ENCODE data around the gene INPP5A. TPM values are rescaled to one million over a fixed set of nuclear protein-coding genes. Genes with fewer than 3 reads are reported as not detected.

The INPP5A gene
- total and polyA plus RNA-seq, 10 of the 15 experiments (the other 5 are each of a cell fraction or from before 2014, with no cell fraction given): 0.52 to 15.0 (median 6.3) TPM

DNA sequence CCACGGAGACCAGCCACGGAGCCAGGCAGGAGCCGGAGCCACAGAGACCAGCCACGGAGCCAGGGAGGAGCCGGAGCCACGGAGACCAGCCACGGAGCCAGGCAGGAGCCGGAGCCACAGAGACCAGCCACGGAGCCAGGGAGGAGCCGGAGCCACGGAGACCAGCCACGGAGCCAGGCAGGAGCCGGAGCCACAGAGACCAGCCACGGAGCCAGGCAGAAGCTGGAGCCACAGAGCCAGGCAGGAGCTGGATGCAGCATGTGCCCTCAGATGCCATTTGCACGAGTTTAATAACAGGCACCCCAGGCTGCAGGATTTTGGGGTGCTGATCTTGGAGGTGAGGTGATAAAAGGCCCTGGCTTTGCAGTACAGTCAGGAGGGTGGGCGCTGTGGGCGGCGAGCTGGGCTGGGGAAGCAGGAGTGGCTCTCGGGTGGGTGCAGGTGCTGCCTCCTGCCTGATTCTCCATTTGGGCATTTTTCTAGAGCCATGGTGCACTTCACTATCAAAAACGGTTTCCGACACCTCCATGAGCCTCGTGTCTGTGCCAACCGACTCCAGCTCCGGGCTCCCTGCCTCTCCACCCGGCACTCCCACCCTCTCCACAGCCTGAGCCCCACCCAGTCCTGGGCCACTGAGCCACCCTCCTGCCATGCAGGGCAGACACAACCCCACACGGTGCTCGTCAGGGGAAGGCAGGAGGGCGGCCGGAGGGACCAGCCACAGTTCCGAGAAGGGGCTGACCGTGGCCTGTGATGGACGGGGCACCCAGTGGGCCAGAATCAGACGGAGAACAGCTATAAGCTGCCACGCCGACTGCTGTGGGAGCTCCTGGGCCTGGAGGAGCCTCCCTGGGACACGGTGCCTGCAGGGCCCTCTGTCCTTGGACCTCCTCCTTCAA is 289.2 kb downstream of the INPP5A start:
- Histone ChIP-seq H3K4me3 (no peak overlapping the region), H3K27ac (ENCODE audit: control insufficient read depth, insufficient read depth) (no peak overlapping the region), H3K27me3 (replicated peaks in 1 of 2; ENCODE audit: control insufficient read depth in 2 of 2, insufficient read depth in 2 of 2, low read length in 1 of 2) (no peaks in the 10 kb centered on the region), H4K20me1 (ENCODE audit: control insufficient read depth, insufficient read depth) (no peaks in the 10 kb centered on the region), H3K9ac (ENCODE audit: control insufficient read depth, insufficient read depth, low read length) (no peak overlapping the region), H3K9me3 (replicated peaks; ENCODE audit: control insufficient read depth, insufficient read depth, low read length) (peaks cover 4% of the 10 kb centered on the region; the same call in 2 of the 3 replicates), H3K4me1 (ENCODE audit: control insufficient read depth, insufficient read depth, low read length) (no peaks in the 10 kb centered on the region), H3K4me2 (ENCODE audit: control insufficient read depth, insufficient read depth) (no peak overlapping the region), H2AFZ (ENCODE audit: control insufficient read depth, low read depth, low read length) (no peak overlapping the region), H3K79me2 (ENCODE audit: control insufficient read depth, insufficient read depth, low read length) (no peaks in the 10 kb centered on the region), H3K36me3 (ENCODE audit: control insufficient read depth in 2 of 2, insufficient read depth in 2 of 2, low read length in 1 of 2) (no peaks in the 10 kb centered on the region; a peak in 1 of 4 replicates)
- in situ Hi-C loops (cut with MboI): no loop called here
- ChIA-PET CTCF (no interaction called here), POLR2A (no interaction called here), RAD21 (ENCODE audit: unreplicated experiment) (no interaction called here), SMC1A (ENCODE audit: uncharacterized antibody, unreplicated experiment) (no interaction called here)
- ATAC-seq: no peak
- DNase-seq (ENCODE audit: low read depth, low spot score): no peak
- no peak for FAIRE-seq
- no TSS peak for BruUV-seq (replicated peaks)
- WGBS (ENCODE audit: insufficient coverage, insufficient replicate concordance, low lambda C conversion rate, missing lambda C conversion rate): 64% methylated on average over 30 of the region's 36 CpGs
- intact Hi-C loops (cut with micrococcal nuclease; ENCODE audit: unreplicated experiment): no loop called here
- no peak for TF ChIP-seq HDAC6 (IDR thresholded peaks at IDR 0.05; ENCODE audit: unreplicated experiment)
- TF ChIP-seq, protein P1, sequence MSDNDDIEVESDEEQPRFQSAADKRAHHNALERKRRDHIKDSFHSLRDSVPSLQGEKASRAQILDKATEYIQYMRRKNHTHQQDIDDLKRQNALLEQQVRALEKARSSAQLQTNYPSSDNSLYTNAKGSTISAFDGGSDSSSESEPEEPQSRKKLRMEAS (IDR thresholded peaks at IDR 0.05; ENCODE audit: low read depth, low read length): no peak
- TF ChIP-seq, protein P2, sequence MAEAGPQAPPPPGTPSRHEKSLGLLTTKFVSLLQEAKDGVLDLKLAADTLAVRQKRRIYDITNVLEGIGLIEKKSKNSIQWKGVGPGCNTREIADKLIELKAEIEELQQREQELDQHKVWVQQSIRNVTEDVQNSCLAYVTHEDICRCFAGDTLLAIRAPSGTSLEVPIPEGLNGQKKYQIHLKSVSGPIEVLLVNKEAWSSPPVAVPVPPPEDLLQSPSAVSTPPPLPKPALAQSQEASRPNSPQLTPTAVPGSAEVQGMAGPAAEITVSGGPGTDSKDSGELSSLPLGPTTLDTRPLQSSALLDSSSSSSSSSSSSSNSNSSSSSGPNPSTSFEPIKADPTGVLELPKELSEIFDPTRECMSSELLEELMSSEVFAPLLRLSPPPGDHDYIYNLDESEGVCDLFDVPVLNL (IDR thresholded peaks at IDR 0.05; ENCODE audit: low read depth, low read length): no peak
- TF ChIP-seq, protein P3, sequence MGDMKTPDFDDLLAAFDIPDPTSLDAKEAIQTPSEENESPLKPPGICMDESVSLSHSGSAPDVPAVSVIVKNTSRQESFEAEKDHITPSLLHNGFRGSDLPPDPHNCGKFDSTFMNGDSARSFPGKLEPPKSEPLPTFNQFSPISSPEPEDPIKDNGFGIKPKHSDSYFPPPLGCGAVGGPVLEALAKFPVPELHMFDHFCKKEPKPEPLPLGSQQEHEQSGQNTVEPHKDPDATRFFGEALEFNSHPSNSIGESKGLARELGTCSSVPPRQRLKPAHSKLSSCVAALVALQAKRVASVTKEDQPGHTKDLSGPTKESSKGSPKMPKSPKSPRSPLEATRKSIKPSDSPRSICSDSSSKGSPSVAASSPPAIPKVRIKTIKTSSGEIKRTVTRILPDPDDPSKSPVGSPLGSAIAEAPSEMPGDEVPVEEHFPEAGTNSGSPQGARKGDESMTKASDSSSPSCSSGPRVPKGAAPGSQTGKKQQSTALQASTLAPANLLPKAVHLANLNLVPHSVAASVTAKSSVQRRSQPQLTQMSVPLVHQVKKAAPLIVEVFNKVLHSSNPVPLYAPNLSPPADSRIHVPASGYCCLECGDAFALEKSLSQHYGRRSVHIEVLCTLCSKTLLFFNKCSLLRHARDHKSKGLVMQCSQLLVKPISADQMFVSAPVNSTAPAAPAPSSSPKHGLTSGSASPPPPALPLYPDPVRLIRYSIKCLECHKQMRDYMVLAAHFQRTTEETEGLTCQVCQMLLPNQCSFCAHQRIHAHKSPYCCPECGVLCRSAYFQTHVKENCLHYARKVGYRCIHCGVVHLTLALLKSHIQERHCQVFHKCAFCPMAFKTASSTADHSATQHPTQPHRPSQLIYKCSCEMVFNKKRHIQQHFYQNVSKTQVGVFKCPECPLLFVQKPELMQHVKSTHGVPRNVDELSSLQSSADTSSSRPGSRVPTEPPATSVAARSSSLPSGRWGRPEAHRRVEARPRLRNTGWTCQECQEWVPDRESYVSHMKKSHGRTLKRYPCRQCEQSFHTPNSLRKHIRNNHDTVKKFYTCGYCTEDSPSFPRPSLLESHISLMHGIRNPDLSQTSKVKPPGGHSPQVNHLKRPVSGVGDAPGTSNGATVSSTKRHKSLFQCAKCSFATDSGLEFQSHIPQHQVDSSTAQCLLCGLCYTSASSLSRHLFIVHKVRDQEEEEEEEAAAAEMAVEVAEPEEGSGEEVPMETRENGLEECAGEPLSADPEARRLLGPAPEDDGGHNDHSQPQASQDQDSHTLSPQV (IDR thresholded peaks at IDR 0.05): no peak
- no peak for TF ChIP-seq FOS (IDR thresholded peaks at IDR 0.05; ENCODE audit: borderline replicate concordance, extremely low read depth, insufficient read length)
- TF ChIP-seq, protein P4, sequence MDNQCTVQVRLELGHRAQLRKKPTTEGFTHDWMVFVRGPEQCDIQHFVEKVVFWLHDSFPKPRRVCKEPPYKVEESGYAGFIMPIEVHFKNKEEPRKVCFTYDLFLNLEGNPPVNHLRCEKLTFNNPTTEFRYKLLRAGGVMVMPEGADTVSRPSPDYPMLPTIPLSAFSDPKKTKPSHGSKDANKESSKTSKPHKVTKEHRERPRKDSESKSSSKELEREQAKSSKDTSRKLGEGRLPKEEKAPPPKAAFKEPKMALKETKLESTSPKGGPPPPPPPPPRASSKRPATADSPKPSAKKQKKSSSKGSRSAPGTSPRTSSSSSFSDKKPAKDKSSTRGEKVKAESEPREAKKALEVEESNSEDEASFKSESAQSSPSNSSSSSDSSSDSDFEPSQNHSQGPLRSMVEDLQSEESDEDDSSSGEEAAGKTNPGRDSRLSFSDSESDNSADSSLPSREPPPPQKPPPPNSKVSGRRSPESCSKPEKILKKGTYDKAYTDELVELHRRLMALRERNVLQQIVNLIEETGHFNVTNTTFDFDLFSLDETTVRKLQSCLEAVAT (IDR thresholded peaks at IDR 0.05): no peak
- no peak for TF ChIP-seq POLR2A (IDR thresholded peaks at IDR 0.05; ENCODE audit: low read depth, low read length)
- TF ChIP-seq CHD4 (IDR thresholded peaks at IDR 0.05): no peak
- no peak for TF ChIP-seq GABPA (IDR thresholded peaks at IDR 0.05; ENCODE audit: low read depth)
- TF ChIP-seq, protein P5, sequence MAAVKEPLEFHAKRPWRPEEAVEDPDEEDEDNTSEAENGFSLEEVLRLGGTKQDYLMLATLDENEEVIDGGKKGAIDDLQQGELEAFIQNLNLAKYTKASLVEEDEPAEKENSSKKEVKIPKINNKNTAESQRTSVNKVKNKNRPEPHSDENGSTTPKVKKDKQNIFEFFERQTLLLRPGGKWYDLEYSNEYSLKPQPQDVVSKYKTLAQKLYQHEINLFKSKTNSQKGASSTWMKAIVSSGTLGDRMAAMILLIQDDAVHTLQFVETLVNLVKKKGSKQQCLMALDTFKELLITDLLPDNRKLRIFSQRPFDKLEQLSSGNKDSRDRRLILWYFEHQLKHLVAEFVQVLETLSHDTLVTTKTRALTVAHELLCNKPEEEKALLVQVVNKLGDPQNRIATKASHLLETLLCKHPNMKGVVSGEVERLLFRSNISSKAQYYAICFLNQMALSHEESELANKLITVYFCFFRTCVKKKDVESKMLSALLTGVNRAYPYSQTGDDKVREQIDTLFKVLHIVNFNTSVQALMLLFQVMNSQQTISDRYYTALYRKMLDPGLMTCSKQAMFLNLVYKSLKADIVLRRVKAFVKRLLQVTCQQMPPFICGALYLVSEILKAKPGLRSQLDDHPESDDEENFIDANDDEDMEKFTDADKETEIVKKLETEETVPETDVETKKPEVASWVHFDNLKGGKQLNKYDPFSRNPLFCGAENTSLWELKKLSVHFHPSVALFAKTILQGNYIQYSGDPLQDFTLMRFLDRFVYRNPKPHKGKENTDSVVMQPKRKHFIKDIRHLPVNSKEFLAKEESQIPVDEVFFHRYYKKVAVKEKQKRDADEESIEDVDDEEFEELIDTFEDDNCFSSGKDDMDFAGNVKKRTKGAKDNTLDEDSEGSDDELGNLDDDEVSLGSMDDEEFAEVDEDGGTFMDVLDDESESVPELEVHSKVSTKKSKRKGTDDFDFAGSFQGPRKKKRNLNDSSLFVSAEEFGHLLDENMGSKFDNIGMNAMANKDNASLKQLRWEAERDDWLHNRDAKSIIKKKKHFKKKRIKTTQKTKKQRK (IDR thresholded peaks at IDR 0.05; ENCODE audit: low read depth, low read length): no peak
- no peak for TF ChIP-seq KLF5 (IDR thresholded peaks at IDR 0.05; ENCODE audit: partially characterized antibody)
- TF ChIP-seq BHLHE40 (IDR thresholded peaks at IDR 0.05; ENCODE audit: borderline replicate concordance in 1 of 2, low read depth in 2 of 2, low read length in 1 of 2): no peak
- TF ChIP-seq NRF1 (conservative IDR thresholded peaks at IDR 0.05; ENCODE audit: low read depth, low read length): no peak

Data from GM12878 (cell line).